Glutamatergic neuron (in vitro differentiated cells): ENCODE measurements around the gene MCTP1. TPM values are rescaled to one million over a fixed set of nuclear protein-coding genes. Genes with fewer than 3 reads are reported as not detected.

ENCODE experiments used
- DNase-seq: peaks from one replicate; pipeline ENCODE4 v3.0.0; 2022
- H3K27ac Mint-ChIP-seq: one replicate; pipeline ENCODE4 v1.8.0; 2020; ENCODE audit warnings: mild to moderate bottlenecking, mixed read lengths, inconsistent platforms; ENCODE audit not compliant: unreplicated experiment
- H3K27me3 Mint-ChIP-seq: one replicate; pipeline ENCODE4 v1.8.0; 2020; ENCODE audit warnings: mild to moderate bottlenecking, moderate library complexity, mixed read lengths, inconsistent platforms; ENCODE audit not compliant: unreplicated experiment
- H3K36me3 Mint-ChIP-seq: one replicate; pipeline ENCODE4 v1.8.0; 2020; ENCODE audit warnings: mild to moderate bottlenecking, mixed read lengths, inconsistent platforms; ENCODE audit not compliant: unreplicated experiment
- H3K4me1 Mint-ChIP-seq: one replicate; pipeline ENCODE4 v1.8.0; 2020; ENCODE audit warnings: mild to moderate bottlenecking, low read depth, mixed read lengths, inconsistent platforms; ENCODE audit not compliant: unreplicated experiment
- H3K4me3 Mint-ChIP-seq: one replicate; pipeline ENCODE4 v1.8.0; 2020; ENCODE audit warnings: mild to moderate bottlenecking, mixed read lengths, inconsistent platforms; ENCODE audit not compliant: unreplicated experiment
- H3K9me3 Mint-ChIP-seq: one replicate; pipeline ENCODE4 v1.8.0; 2020; ENCODE audit warnings: mild to moderate bottlenecking, moderate library complexity, mixed read lengths, inconsistent platforms; ENCODE audit not compliant: unreplicated experiment
- CTCF ChIP-seq: fragments of 200-600 bp; sonication (generic); IDR thresholded peaks from one replicate; pipeline ENCODE4 v1.5.0; 2021; ENCODE audit not compliant: partially characterized antibody, unreplicated experiment
- total RNA-seq: library from RNA; stranded (reverse); fragmentation: NEBNext Ultra II Directional; extraction: Animal tissue kit (Norgen Biotek cat#: 25700); gene quantifications from one replicate; pipeline ENCODE4 v1.2.1, GENCODE V29; 2021; ENCODE audit not compliant: unreplicated experiment

The MCTP1 gene
- total RNA-seq, 1 donor from 2014 or later = 1.7 TPM

DNA sequence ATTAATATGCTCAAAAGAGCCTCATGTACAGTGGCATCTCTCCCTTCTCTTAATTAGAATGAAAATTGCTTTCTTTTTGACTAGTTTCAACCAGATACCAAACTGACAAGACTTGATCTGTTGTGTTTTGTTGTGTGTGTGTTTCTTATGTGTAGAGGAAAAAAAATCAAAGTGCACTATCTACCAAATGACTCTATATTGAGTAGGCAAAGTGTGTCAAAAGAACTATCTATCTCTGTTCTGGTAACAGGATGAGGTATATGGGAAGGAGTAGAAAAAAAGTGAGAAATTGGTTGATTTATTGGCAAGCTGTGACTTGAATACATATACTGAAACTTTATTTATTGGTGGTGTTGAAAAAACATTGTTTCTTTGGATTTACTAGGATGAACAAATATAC lies 476.4 kb downstream of the MCTP1 start:
- H3K4me1 Mint-ChIP-seq = peaks cover 2% of the 10 kb centered on the region
- H3K36me3 Mint-ChIP-seq = no peaks in the 10 kb centered on the region
- no peak overlapping the region for H3K27ac Mint-ChIP-seq
- TF ChIP-seq CTCF = no peak
- no peak overlapping the region for H3K4me3 Mint-ChIP-seq
- no peaks in the 10 kb centered on the region for H3K27me3 Mint-ChIP-seq
- DNase-seq = no peak
- H3K9me3 Mint-ChIP-seq = no peaks in the 10 kb centered on the region

GRCh38 chr5:94807985-94808384 lies 476.9 kb downstream of the MCTP1 start:
- no peak overlapping the region for H3K4me3 Mint-ChIP-seq
- H3K4me1 Mint-ChIP-seq = peaks cover 2% of the 10 kb centered on the region
- DNase-seq = no peak
- TF ChIP-seq CTCF = no peak
- H3K27ac Mint-ChIP-seq = no peak overlapping the region
- no peaks in the 10 kb centered on the region for H3K36me3 Mint-ChIP-seq
- H3K27me3 Mint-ChIP-seq = no peaks in the 10 kb centered on the region
- H3K9me3 Mint-ChIP-seq = no peaks in the 10 kb centered on the region

DNA sequence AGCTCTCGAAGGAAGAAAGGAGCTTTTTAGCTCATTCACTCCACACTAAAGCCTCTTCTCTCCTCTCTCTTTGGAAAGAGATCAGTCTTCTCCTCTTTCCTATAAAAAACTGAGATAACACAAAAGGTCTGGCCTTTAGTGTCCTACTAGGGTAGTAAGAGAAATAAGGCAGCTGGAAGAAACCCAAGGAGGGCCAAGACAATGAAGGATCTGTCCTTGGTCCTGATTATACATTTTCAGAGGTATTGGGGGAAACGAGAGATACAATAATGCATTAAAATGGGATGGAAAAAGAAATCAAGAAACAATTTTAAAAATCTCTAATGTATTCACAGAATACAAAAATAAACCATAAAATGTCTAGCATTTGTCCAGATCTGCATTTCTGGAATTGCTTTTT lies 482.4 kb downstream of the MCTP1 start:
- Mint-ChIP-seq H3K36me3 (no peaks in the 10 kb centered on the region), H3K27me3 (no peaks in the 10 kb centered on the region), H3K27ac (no peak overlapping the region), H3K4me3 (no peak overlapping the region), H3K4me1 (no peaks in the 10 kb centered on the region), H3K9me3 (peaks cover 1% of the 10 kb centered on the region)
- TF ChIP-seq CTCF = no peak
- no peak for DNase-seq

DNA sequence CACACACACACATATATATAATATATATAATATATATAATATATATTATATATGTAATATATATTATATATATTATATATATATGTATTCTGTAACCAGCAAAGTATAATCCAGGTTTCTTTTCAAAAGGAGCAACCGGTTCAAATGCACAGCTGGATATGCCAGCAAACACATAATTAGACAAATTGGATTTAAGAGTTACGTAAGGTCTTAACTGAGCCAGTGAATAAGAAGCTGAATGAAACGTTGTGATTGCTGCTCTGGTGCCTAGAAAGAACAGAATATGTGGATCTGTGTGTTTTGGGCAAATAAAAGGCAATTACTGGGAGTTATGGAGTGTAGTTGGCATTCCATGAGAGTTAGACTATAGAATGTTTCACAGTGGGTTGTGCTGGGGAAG lies 488.3 kb downstream of the MCTP1 start:
- DNase-seq = no peak
- H3K4me3 Mint-ChIP-seq = no peak overlapping the region
- TF ChIP-seq CTCF = no peak
- no peaks in the 10 kb centered on the region for H3K4me1 Mint-ChIP-seq
- no peak overlapping the region for H3K27ac Mint-ChIP-seq
- H3K27me3 Mint-ChIP-seq = no peaks in the 10 kb centered on the region
- no peaks in the 10 kb centered on the region for H3K36me3 Mint-ChIP-seq
- no peaks in the 10 kb centered on the region for H3K9me3 Mint-ChIP-seq

DNA sequence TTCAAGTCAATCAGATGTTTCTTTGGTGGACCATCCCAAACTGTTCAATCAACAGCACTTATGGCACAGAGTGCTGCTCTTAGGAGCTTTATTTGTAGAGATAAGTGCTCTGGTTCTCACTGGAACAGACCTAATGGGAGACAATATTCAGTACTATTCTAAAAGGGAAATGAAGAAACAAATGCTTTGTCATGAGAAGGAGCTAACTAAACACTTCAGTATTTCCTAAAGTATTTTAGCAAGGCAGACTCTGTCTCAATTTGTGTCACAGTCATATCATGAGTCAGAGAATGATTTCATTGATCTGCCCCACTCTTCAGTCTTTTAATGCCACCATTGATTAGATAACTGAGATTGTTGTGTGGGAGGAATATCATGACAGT lies 491.1 kb downstream of the MCTP1 start:
- Mint-ChIP-seq H3K27ac (no peak overlapping the region), H3K4me3 (no peak overlapping the region)
- TF ChIP-seq CTCF = no peak

More for the DNA sequence above, 491.1 kb downstream of the MCTP1 start:
- DNase-seq = no peak
- H3K36me3 Mint-ChIP-seq = no peaks in the 10 kb centered on the region
- no peaks in the 10 kb centered on the region for H3K27me3 Mint-ChIP-seq
- no peaks in the 10 kb centered on the region for H3K9me3 Mint-ChIP-seq
- no peaks in the 10 kb centered on the region for H3K4me1 Mint-ChIP-seq
